ENCODE data around the gene TRIM41. TPM values are rescaled to one million over a fixed set of nuclear protein-coding genes. Genes with fewer than 3 reads are reported as not detected.
A peak's percentile ranks its signal among the peaks of the same experiment; 100 is the strongest.

The TRIM41 gene
- total and polyA plus RNA-seq, 2 of the 13 experiments (the other 11 are each of a cell fraction or from before 2014, with no cell fraction given): 10.2 to 16.7 TPM

GRCh38 chr5:181261320-181262049 is 38.4 kb downstream of the TRIM41 start (continued):
- TF ChIP-seq ZNF275 (CRISPR knock-in tag; IDR thresholded peaks at IDR 0.05; ENCODE audit: borderline replicate concordance) (no peak), SOX13 (IDR thresholded peaks at IDR 0.05) (0 out of 2 replicates have a peak, but pooled peaks have one; percentile 5), SOX13 (CRISPR knock-in tag; conservative IDR thresholded peaks at IDR 0.05 in 1 of 2, IDR thresholded peaks at IDR 0.05 in 1 of 2) (no peak), ZNF354B (CRISPR knock-in tag; IDR thresholded peaks at IDR 0.05) (no peak), ZNF329 (CRISPR knock-in tag; IDR thresholded peaks at IDR 0.05; ENCODE audit: low read depth) (no peak), ZNF430 (CRISPR knock-in tag; IDR thresholded peaks at IDR 0.05) (no peak; the same call in 1 of the 2 replicates), MLX (CRISPR knock-in tag; IDR thresholded peaks at IDR 0.05) (no peak), NFYC (CRISPR knock-in tag; IDR thresholded peaks at IDR 0.05) (no peak), ZNF607 (CRISPR knock-in tag; IDR thresholded peaks at IDR 0.05; ENCODE audit: borderline replicate concordance) (no peak), NR2F6 (IDR thresholded peaks at IDR 0.05) (no peak), NR2F6 (CRISPR knock-in tag; IDR thresholded peaks at IDR 0.05) (peak; percentile 30; the same call in 1 of the 2 replicates), ZNF746 (CRISPR knock-in tag; IDR thresholded peaks at IDR 0.05) (0 out of 2 replicates have a peak, but pooled peaks have one; percentile 47), ZNF883 (CRISPR knock-in tag; IDR thresholded peaks at IDR 0.05; ENCODE audit: not compliant biosample characterization) (peak; percentile 73), HNF1A (IDR thresholded peaks at IDR 0.05; ENCODE audit: low read depth) (no peak), HNF1A (CRISPR knock-in tag; IDR thresholded peaks at IDR 0.05; ENCODE audit: borderline replicate concordance) (no peak), NR1H2 (CRISPR knock-in tag; IDR thresholded peaks at IDR 0.05; ENCODE audit: borderline replicate concordance, low read depth) (no peak), AGO1 (IDR thresholded peaks at IDR 0.05; ENCODE audit: low read depth, low read length, poor library complexity, severe bottlenecking) (no peak), ZNF282 (IDR thresholded peaks at IDR 0.05; ENCODE audit: partially characterized antibody) (no peak), AKAP8 (CRISPR knock-in tag; IDR thresholded peaks at IDR 0.05) (no peak; the same call in 1 of the 2 replicates), HOXA5 (CRISPR knock-in tag; IDR thresholded peaks at IDR 0.05) (peak; percentile 67; the same call in 1 of the 2 replicates), ETV6 (CRISPR knock-in tag; conservative IDR thresholded peaks at IDR 0.05) (peak; percentile 32; the same call in 1 of the 2 replicates), SAP130 (CRISPR knock-in tag; IDR thresholded peaks at IDR 0.05; ENCODE audit: low read depth) (peak; percentile 77), TEAD2 (CRISPR knock-in tag; IDR thresholded peaks at IDR 0.05) (no peak; the same call in 1 of the 2 replicates), ZNF263 (CRISPR knock-in tag; IDR thresholded peaks at IDR 0.05) (0 out of 2 replicates have a peak, but pooled peaks have one; percentile 55), ZNF17 (CRISPR knock-in tag; IDR thresholded peaks at IDR 0.05) (no peak), SMC3 (IDR thresholded peaks at IDR 0.05; ENCODE audit: low read length) (no peak)
